Trophoblast cell (in vitro differentiated cells and primary cell): Measurements from ENCODE around the gene JUN.

ENCODE experiments used
- DNase-seq, 2 donors: peaks; one replicate each; pipeline ENCODE4 v3.0.0-alpha.2; 2016
- H2AFZ ChIP-seq: 2 replicates; pipeline ENCODE4 v1.6.1; 2013; ENCODE audit warnings: low read length, moderate library complexity, mild to moderate bottlenecking; ENCODE audit not compliant: insufficient read depth, poor library complexity
- H2AK5ac ChIP-seq: 2 replicates; pipeline ENCODE4 v1.6.1; 2013; ENCODE audit warnings: mild to moderate bottlenecking, low read length
- H2BK120ac ChIP-seq: 2 replicates; pipeline ENCODE4 v1.6.1; 2013; ENCODE audit warnings: low read length, mild to moderate bottlenecking, moderate library complexity; ENCODE audit not compliant: insufficient read depth, poor library complexity
- H2BK12ac ChIP-seq: 2 replicates; pipeline ENCODE4 v1.6.1; 2013; ENCODE audit warnings: mild to moderate bottlenecking, low read length, moderate library complexity
- H2BK5ac ChIP-seq: 2 replicates; pipeline ENCODE4 v1.6.1; 2013; ENCODE audit warnings: low read length, low read depth, moderate library complexity, mild to moderate bottlenecking; ENCODE audit not compliant: poor library complexity
- H3K14ac ChIP-seq: 2 replicates; pipeline ENCODE4 v1.6.1; 2013; ENCODE audit warnings: mild to moderate bottlenecking, low read length
- H3K18ac ChIP-seq: 2 replicates; pipeline ENCODE4 v1.6.1; 2013; ENCODE audit warnings: mild to moderate bottlenecking, low read length
- H3K23ac ChIP-seq: 2 replicates; pipeline ENCODE4 v1.6.1; 2013; ENCODE audit warnings: low read length
- H3K27ac ChIP-seq: 2 replicates; pipeline ENCODE4 v1.5.1; 2013; ENCODE audit warnings: low read depth, mild to moderate bottlenecking, inconsistent platforms, low read length, moderate library complexity
- H3K27me3 ChIP-seq: 2 replicates; pipeline ENCODE4 v1.6.1; 2013; ENCODE audit warnings: inconsistent platforms, mild to moderate bottlenecking, low read length, moderate library complexity; ENCODE audit not compliant: insufficient read depth
- H3K36me3 ChIP-seq, 2 experiments: 1 replicate in 1 of 2; 2 replicates in 1 of 2; pipeline ENCODE4 v1.6.1; 2013; ENCODE audit warnings: low read length in 2 of 2, mild to moderate bottlenecking in 2 of 2, moderate library complexity in 1 of 2; ENCODE audit not compliant: insufficient read depth in 2 of 2, control insufficient read depth in 1 of 2
- H3K4ac ChIP-seq: 2 replicates; pipeline ENCODE4 v1.6.1; 2013; ENCODE audit warnings: low read depth, mild to moderate bottlenecking, low read length, moderate library complexity
- H3K4me1 ChIP-seq, 2 experiments: 1 replicate in 1 of 2; 2 replicates in 1 of 2; pipeline ENCODE4 v1.6.1; 2013; ENCODE audit warnings: low read length in 2 of 2, mild to moderate bottlenecking in 2 of 2, moderate library complexity in 1 of 2; ENCODE audit not compliant: insufficient read depth in 2 of 2, control insufficient read depth in 1 of 2
- H3K4me2 ChIP-seq: 2 replicates; pipeline ENCODE4 v1.6.1; 2013; ENCODE audit warnings: inconsistent platforms, mild to moderate bottlenecking, low read length, moderate library complexity
- H3K4me3 ChIP-seq: 2 replicates; pipeline ENCODE4 v1.5.1; 2013; ENCODE audit warnings: mild to moderate bottlenecking, low read depth, low read length, inconsistent platforms
- H3K79me1 ChIP-seq: one replicate; pipeline ENCODE4 v1.6.1; 2013; ENCODE audit warnings: low read length
- H3K79me2 ChIP-seq: 2 replicates; pipeline ENCODE4 v1.6.1; 2013; ENCODE audit warnings: low read length, mild to moderate bottlenecking; ENCODE audit not compliant: control insufficient read depth, insufficient read depth, poor library complexity
- H3K9ac ChIP-seq: 2 replicates; pipeline ENCODE4 v1.6.1; 2013; ENCODE audit warnings: mild to moderate bottlenecking, low read length
- H3K9me3 ChIP-seq: 2 replicates; pipeline ENCODE4 v1.6.1; 2013; ENCODE audit warnings: low read depth, mild to moderate bottlenecking, control low read depth, inconsistent platforms, low read length; ENCODE audit not compliant: insufficient read depth
- H4K12ac ChIP-seq: 2 replicates; pipeline ENCODE4 v1.6.1; 2013; ENCODE audit warnings: low read depth, mild to moderate bottlenecking, low read length, moderate library complexity
- H4K8ac ChIP-seq: 2 replicates; pipeline ENCODE4 v1.6.1; 2013; ENCODE audit warnings: low read depth, mild to moderate bottlenecking, low read length, moderate library complexity
- H4K91ac ChIP-seq: one replicate; pipeline ENCODE4 v1.6.1; 2013; ENCODE audit warnings: low read depth, mild to moderate bottlenecking, low read length, moderate library complexity
- WGBS: extraction: QIAGEN DNeasy Blood & Tissue Kit; methylation state at CpG from one replicate; pipeline ENCODE4 v1.1.7; 2013; ENCODE audit warnings: missing lambda C conversion rate; ENCODE audit not compliant: insufficient read length, insufficient coverage; ENCODE audit errors: extremely low coverage; 5-methylcytosine and 5-hydroxymethylcytosine counted together

The JUN gene

GRCh38 chr1:58768971-58769808 lies 14.7 kb downstream of the JUN start:
- no peak overlapping the region for H2BK5ac ChIP-seq
- H2BK12ac ChIP-seq, result no peak overlapping the region
- no peak overlapping the region for H3K4ac ChIP-seq
- H3K4me3 ChIP-seq, result no peak overlapping the region
- no peak overlapping the region for H3K23ac ChIP-seq
- H4K12ac ChIP-seq, result no peak overlapping the region
- no peaks in the 10 kb centered on the region for H3K4me1 ChIP-seq
- no peak overlapping the region for H3K14ac ChIP-seq
- H2AFZ ChIP-seq, result no peak overlapping the region
- H3K9ac ChIP-seq, result no peak overlapping the region
- peak; percentile 38 to 83 for DNase-seq
- no peaks in the 10 kb centered on the region for H3K79me1 ChIP-seq
- H2AK5ac ChIP-seq, result no peak overlapping the region
- no peaks in the 10 kb centered on the region for H3K9me3 ChIP-seq
- no peak overlapping the region for H3K4me2 ChIP-seq
- H3K27ac ChIP-seq, result no peak overlapping the region
- H3K79me2 ChIP-seq, result no peaks in the 10 kb centered on the region
- no peak overlapping the region for H4K91ac ChIP-seq
- WGBS, result no CpG with 5 or more reads among the region's 22 CpGs
- H3K36me3 ChIP-seq, result no peaks in the 10 kb centered on the region
- H3K18ac ChIP-seq, result no peak overlapping the region
- no peak overlapping the region for H2BK120ac ChIP-seq
- no peak overlapping the region for H4K8ac ChIP-seq
- H3K27me3 ChIP-seq, result no peaks in the 10 kb centered on the region

GRCh38 chr1:58768191-58768731 lies 15.6 kb downstream of the JUN start:
- H3K14ac ChIP-seq, result no peak overlapping the region

GRCh38 chr1:58767143-58767542 lies 16.7 kb downstream of the JUN start:
- Histone ChIP-seq H2BK120ac (no peak overlapping the region), H4K12ac (no peak overlapping the region), H2BK5ac (no peak overlapping the region), H2AK5ac (no peak overlapping the region), H3K79me1 (no peaks in the 10 kb centered on the region), H3K9me3 (no peaks in the 10 kb centered on the region), H3K23ac (no peak overlapping the region), H2BK12ac (no peak overlapping the region), H3K27me3 (no peaks in the 10 kb centered on the region), H3K14ac (no peak overlapping the region), H3K9ac (no peak overlapping the region), H3K4me1 (no peaks in the 10 kb centered on the region), H3K27ac (no peak overlapping the region), H3K4me2 (no peak overlapping the region), H4K91ac (no peak overlapping the region), H3K18ac (no peak overlapping the region), H3K36me3 (no peaks in the 10 kb centered on the region), H3K4ac (no peak overlapping the region), H4K8ac (no peak overlapping the region), H3K79me2 (no peaks in the 10 kb centered on the region), H3K4me3 (no peak overlapping the region), H2AFZ (no peak overlapping the region)
- no peak for DNase-seq
- WGBS, result no CpG with 5 or more reads among the region's 1 CpG

More at GRCh38 chr1:58768191-58768731, 15.6 kb downstream of the JUN start:
- Histone ChIP-seq H3K27me3 (no peaks in the 10 kb centered on the region), H3K4me1 (no peaks in the 10 kb centered on the region), H3K27ac (no peak overlapping the region), H3K4me2 (no peak overlapping the region), H4K8ac (no peak overlapping the region), H2AFZ (no peak overlapping the region), H3K4me3 (no peak overlapping the region), H2BK5ac (no peak overlapping the region), H3K79me2 (no peaks in the 10 kb centered on the region), H3K23ac (no peak overlapping the region), H3K9me3 (no peaks in the 10 kb centered on the region), H3K79me1 (no peaks in the 10 kb centered on the region), H3K36me3 (no peaks in the 10 kb centered on the region), H4K91ac (no peak overlapping the region), H3K9ac (no peak overlapping the region), H4K12ac (no peak overlapping the region), H3K18ac (no peak overlapping the region), H2BK12ac (no peak overlapping the region), H2AK5ac (no peak overlapping the region), H2BK120ac (no peak overlapping the region), H3K4ac (no peak overlapping the region)
- WGBS, result no CpG with 5 or more reads among the region's 5 CpGs
- DNase-seq, result no peak

- Histone ChIP-seq H2BK12ac (no peak overlapping the region), H4K12ac (no peak overlapping the region), H2AFZ (no peak overlapping the region), H3K18ac (no peak overlapping the region), H2BK5ac (no peak overlapping the region), H3K36me3 (no peaks in the 10 kb centered on the region), H3K27me3 (no peaks in the 10 kb centered on the region), H2AK5ac (no peak overlapping the region), H3K23ac (no peak overlapping the region), H3K14ac (no peak overlapping the region), H4K91ac (no peak overlapping the region), H3K79me1 (no peaks in the 10 kb centered on the region), H3K27ac (no peak overlapping the region), H3K4me2 (no peak overlapping the region), H3K9me3 (no peaks in the 10 kb centered on the region), H4K8ac (no peak overlapping the region), H3K4me3 (no peak overlapping the region), H3K9ac (no peak overlapping the region), H2BK120ac (no peak overlapping the region), H3K79me2 (no peaks in the 10 kb centered on the region), H3K4ac (no peak overlapping the region), H3K4me1 (peaks cover 0 to 2% of the 10 kb centered on the region in 2 experiments)
- no CpG with 5 or more reads among the region's 2 CpGs for WGBS
- DNase-seq, result no peak
These were observed 18.4 kb downstream of the JUN start for GRCh38 chr1:58765441-58765840.
